Pancreas (tissue), 10 donors: ENCODE measurements around the gene LCE2B. TPM values are rescaled to one million over a fixed set of nuclear protein-coding genes. Genes with fewer than 3 reads are reported as not detected.
A peak's percentile ranks its signal among the peaks of the same experiment; 100 is the strongest.
"Not testable (repeated sequence)": the region's sequence is repeated elsewhere in the genome, so short reads cannot be mapped to it uniquely, and the experiment has no call there.

ENCODE experiments used
- ATAC-seq, 4 donors: fragments of 200-7000 bp; cut with Tn5 transposase; one replicate each; pipeline versions ENCODE4 v1.8.0 to v1.9.1; 2020; ENCODE audit warnings: mild to moderate bottlenecking in 4 of 4, moderate library complexity in 4 of 4
- DNase-seq, 6 donors: peaks; one replicate each; pipeline ENCODE4 v3.0.0-alpha.2; 2020
- FAIRE-seq: peaks from 2 replicates; lab custom pipeline; 2012; peaks lifted over from hg19 to GRCh38; lab: Jason Lieb, UNC
- H3K27ac ChIP-seq, 4 donors: fragments of 200-600 bp; sonication (generic); 1 replicate in 3 of 4; 2 replicates in 1 of 4; pipeline versions ENCODE4 v1.5.0 to v1.8.0; 2020
- H3K27me3 ChIP-seq, 4 donors: fragments of 200-600 bp; one replicate each; pipeline ENCODE4 v1.8.0; 2021
- H3K36me3 ChIP-seq, 3 donors: fragments of 200-600 bp; sonication (generic) in 1 of 3; one replicate each; pipeline versions ENCODE4 v1.5.0 to v1.8.0; 2020 to 2021
- H3K4me1 ChIP-seq, 3 donors: fragments of 200-600 bp; one replicate each; pipeline ENCODE4 v1.8.0; 2021
- H3K4me3 ChIP-seq, 4 donors: fragments of 200-600 bp; sonication (generic) in 2 of 4; one replicate each; pipeline versions ENCODE4 v1.5.0 to v1.8.0; 2020 to 2021
- H3K9me3 ChIP-seq, 4 donors: fragments of 200-600 bp; one replicate each; pipeline ENCODE4 v1.8.0; 2021
- CTCF ChIP-seq, 4 donors: fragments of 200-600 bp; sonication (generic) in 3 of 4; IDR thresholded peaks; one replicate each; pipeline versions ENCODE4 v1.5.0 to v1.8.0; 2021; ENCODE audit warnings: antibody characterized with exemption in 4 of 4
- WGBS, 2 donors: extraction: QIAGEN DNeasy Blood & Tissue Kit; methylation state at CpG; one replicate each; pipeline ENCODE4 v1.1.7; 2013; 5-methylcytosine and 5-hydroxymethylcytosine counted together
- intact Hi-C, 3 donors: fragments of 100-400 bp; cut with DNase I; formaldehyde crosslinking; loops; one replicate each; pipeline versions ENCODE4 v1.11.1 to v1.14.2; 2022
- polyA plus RNA-seq, 2 donors: library from polyadenylated mRNA; stranded (reverse); fragments of 200-250 nt; gene quantifications; one replicate each; pipeline ENCODE4 v1.2.3, GENCODE V29; 2013
- total RNA-seq, 6 donors: library from RNA; stranded (reverse); fragmentation: NEBNext Ultra II Directional in 4 of 6; extraction: Animal tissue kit (Norgen Biotek cat#: 25700) in 4 of 6; gene quantifications; one replicate each; pipeline versions ENCODE4 v1.2.1 to v1.2.4, GENCODE V29; 2021 to 2023
- donor health status: healthy with polysubstance abuse.
- donor health status: DM: no; HTN: no; CAD: no; lungs with moderate emphysema.
- donor health status: DM: no; HTN: no; CAD: no.
- donor health status: control.
- donor health status: control.
- donor health status: Bipolar disorder and iron deficiency.
- donor health status: DM: yes; HTN: yes; CAD: no.
- donor health status: DM: no; HTN: no; CAD: no.
- donor health status: DM: no; HTN: no; CAD: no.
- donor health status: DM: yes; HTN: yes; CAD: no.

LCE2B gene
- total and polyA plus RNA-seq, 8 donors: not detected

- Histone ChIP-seq H3K27ac (no peak overlapping the region), H3K4me3 (no peak overlapping the region), H3K4me1 (no peaks in the 10 kb centered on the region), H3K27me3 (no peaks in the 10 kb centered on the region), H3K9me3 (no peaks in the 10 kb centered on the region), H3K36me3 (no peaks in the 10 kb centered on the region)
- DNase-seq (peak in 5 of 6 donors; percentile 18 to 64 (median 29)), FAIRE-seq (no peak), ATAC-seq (peak in 3 of 4 donors; percentile 55 to 59 (median 55))
- WGBS, 2 donors: 27 to 30% methylated on average over 10 of the region's 10 CpGs
- TF ChIP-seq CTCF (IDR thresholded peaks at IDR 0.05): peak in 3 of 4 donors; percentile 45 to 67 (median 45)
- intact Hi-C loops: no loop called here
These were observed 31.8 kb upstream of the LCE2B start for GRCh38 chr1:152654110-152654509.

GRCh38 chr1:152656459-152656858, 29.5 kb upstream of the LCE2B start:
- ATAC-seq (no peak), FAIRE-seq (no peak), DNase-seq (no peak)
- no peaks in the 10 kb centered on the region for H3K4me1 ChIP-seq
- no peak overlapping the region for H3K27ac ChIP-seq
- no peaks in the 10 kb centered on the region for H3K9me3 ChIP-seq
- WGBS, 2 donors: 42 to 48% methylated on average over 2 of the region's 2 CpGs
- H3K4me3 ChIP-seq: no peak overlapping the region
- no peak for TF ChIP-seq CTCF (IDR thresholded peaks at IDR 0.05)
- no peaks in the 10 kb centered on the region for H3K36me3 ChIP-seq
- H3K27me3 ChIP-seq: no peaks in the 10 kb centered on the region
- intact Hi-C loops: no loop called here

GRCh38 chr1:152657677-152658076, 28.2 kb upstream of the LCE2B start:
- Histone ChIP-seq H3K36me3 (no peaks in the 10 kb centered on the region), H3K4me1 (no peaks in the 10 kb centered on the region), H3K27ac (no peak overlapping the region), H3K4me3 (no peak overlapping the region), H3K9me3 (no peaks in the 10 kb centered on the region), H3K27me3 (no peaks in the 10 kb centered on the region)
- WGBS, 2 donors: 68 to 78% methylated on average over 4 of the region's 4 CpGs
- TF ChIP-seq CTCF (IDR thresholded peaks at IDR 0.05): no peak
- FAIRE-seq (no peak), DNase-seq (no peak), ATAC-seq (no peak)
- intact Hi-C loops: no loop called here

GRCh38 chr1:152658649-152659048, 27.3 kb upstream of the LCE2B start:
- H3K27me3 ChIP-seq: no peaks in the 10 kb centered on the region
- no peak overlapping the region for H3K4me3 ChIP-seq
- ATAC-seq: no peak
- no peak for TF ChIP-seq CTCF (IDR thresholded peaks at IDR 0.05)
- no peak for FAIRE-seq
- no peaks in the 10 kb centered on the region for H3K9me3 ChIP-seq
- H3K36me3 ChIP-seq: no peaks in the 10 kb centered on the region
- no peaks in the 10 kb centered on the region for H3K4me1 ChIP-seq
- no peak for DNase-seq
- 92% methylated on average over 3 of the region's 3 CpGs for WGBS, 2 donors
- H3K27ac ChIP-seq: no peak overlapping the region
- intact Hi-C loops: no loop called here

- no peaks in the 10 kb centered on the region for H3K27me3 ChIP-seq
- no peak within 1 kb of the TSS for H3K4me3 ChIP-seq
- no peaks in the 10 kb centered on the region for H3K36me3 ChIP-seq
- intact Hi-C loops: no loop called here
- H3K4me1 ChIP-seq: no peaks in the 10 kb centered on the region
- no peaks in the 10 kb centered on the region for H3K9me3 ChIP-seq
- ATAC-seq (no peak), FAIRE-seq (no peak), DNase-seq (no peak)
- no peak for TF ChIP-seq CTCF (IDR thresholded peaks at IDR 0.05)
- no peak within 1 kb of the TSS for H3K27ac ChIP-seq
- 45 to 46% methylated on average over 3 of the region's 3 CpGs for WGBS, 2 donors
These were observed 22.8 kb upstream of the LCE2B start, which contains the start of gene LCE2D for GRCh38 chr1:152663098-152663497. TSS of gene LCE2D (plus strand) at chr1:152663380. CDS start at chr1:152664106, 726 bp downstream.

- H3K4me3 ChIP-seq, DNase-seq, FAIRE-seq, H3K4me1 ChIP-seq, ATAC-seq, H3K27me3 ChIP-seq, H3K36me3 ChIP-seq, H3K27ac ChIP-seq, intact Hi-C loops, H3K9me3 ChIP-seq: not testable (repeated sequence)
- WGBS, 2 donors: 72 to 77% methylated on average over 1 of the region's 1 CpG
These were observed 19.8 kb upstream of the LCE2B start for GRCh38 chr1:152666171-152666570.
